HG03457 (cell line): Measurements from ENCODE around the gene GPR15LG.

Experiments used
- ATAC-seq: cut with Tn5 transposase; IDR thresholded peaks from one replicate; pipeline ENCODE4 v1.9.1; 2021; ENCODE audit warnings: moderate number of reproducible peaks; ENCODE audit not compliant: unreplicated experiment

Gene GPR15LG

GRCh38 chr10:84191106-84191505 lies 17.5 kb downstream of the GPR15LG start:
- no peak for ATAC-seq

GRCh38 chr10:84193327-84193726 lies 19.7 kb downstream of the GPR15LG start:
- ATAC-seq, result no peak

GRCh38 chr10:84193846-84194423 lies 20.3 kb downstream of the GPR15LG start:
- ATAC-seq, result no peak

- peak; percentile 56 for ATAC-seq
Measured at GRCh38 chr10:84194424-84195043, 20.9 kb downstream of the GPR15LG start, which contains the start of gene CDHR1. Gene CDHR1, plus strand, starts transcription at chr10:84194537. Its CDS starts 224 bp downstream, at chr10:84194761.

- no peak for ATAC-seq
Measured at GRCh38 chr10:84195044-84195830, 21.6 kb downstream of the GPR15LG start.

GRCh38 chr10:84196083-84196482 lies 22.5 kb downstream of the GPR15LG start:
- no peak for ATAC-seq

- ATAC-seq, result no peak
Measured at GRCh38 chr10:84196941-84197340, 23.3 kb downstream of the GPR15LG start.

- ATAC-seq, result no peak
Measured at GRCh38 chr10:84197643-84198042, 24.0 kb downstream of the GPR15LG start.

GRCh38 chr10:84198206-84198915 lies 24.8 kb downstream of the GPR15LG start:
- no peak for ATAC-seq

- no peak for ATAC-seq
Measured at GRCh38 chr10:84200537-84201243, 27.1 kb downstream of the GPR15LG start.

- ATAC-seq, result no peak
Measured at GRCh38 chr10:84201244-84201606, 27.6 kb downstream of the GPR15LG start.

GRCh38 chr10:84201682-84202081 lies 28.1 kb downstream of the GPR15LG start:
- ATAC-seq, result no peak

GRCh38 chr10:84202349-84202748 lies 28.7 kb downstream of the GPR15LG start:
- no peak for ATAC-seq

GRCh38 chr10:84204122-84204521 lies 30.5 kb downstream of the GPR15LG start:
- no peak for ATAC-seq

GRCh38 chr10:84204610-84205009 lies 31.0 kb downstream of the GPR15LG start:
- no peak for ATAC-seq

- ATAC-seq, result peak; percentile 73
Measured at GRCh38 chr10:84205049-84205852, 31.6 kb downstream of the GPR15LG start.

GRCh38 chr10:84205853-84206525 lies 32.4 kb downstream of the GPR15LG start:
- no peak for ATAC-seq

GRCh38 chr10:84208023-84208422 lies 34.4 kb downstream of the GPR15LG start:
- ATAC-seq, result no peak

GRCh38 chr10:84211566-84211965 lies 38.0 kb downstream of the GPR15LG start:
- no peak for ATAC-seq
